Measurements from ENCODE around the gene KLHDC1.

KLHDC1 gene

GRCh38 chr14:49796025-49796424 is 103.1 kb downstream of the KLHDC1 start:
- H3K27ac ChIP-seq, result no peak overlapping the region
- peaks cover 78% of the 10 kb centered on the region for H3K36me3 ChIP-seq
- H3K9me3 ChIP-seq (ENCODE audit: severe bottlenecking), result no peaks in the 10 kb centered on the region
- no peak for TF ChIP-seq CTCF (IDR thresholded peaks at IDR 0.05; ENCODE audit: low read depth, low read length)
- no peak overlapping the region for H3K4me3 ChIP-seq (ENCODE audit: low read depth, low read length)
- no peaks in the 10 kb centered on the region for H3K27me3 ChIP-seq (ENCODE audit: insufficient read depth, low read depth, severe bottlenecking)
- DNase-seq, result no peak

All from WERI-Rb-1 (cell line).